Cerebellar nuclear complex (tissue), 1 donor: Measurements from ENCODE around the gene TSPAN18.

ENCODE experiments used
- DNase-seq, 2 experiments: peaks; one replicate each; lab custom pipeline; 2025; lab: John Stamatoyannopoulos, UW

TSPAN18 gene

GRCh38 chr11:44979543-44980399 lies 253.0 kb downstream of the TSPAN18 start:
- no peak for DNase-seq

DNA sequence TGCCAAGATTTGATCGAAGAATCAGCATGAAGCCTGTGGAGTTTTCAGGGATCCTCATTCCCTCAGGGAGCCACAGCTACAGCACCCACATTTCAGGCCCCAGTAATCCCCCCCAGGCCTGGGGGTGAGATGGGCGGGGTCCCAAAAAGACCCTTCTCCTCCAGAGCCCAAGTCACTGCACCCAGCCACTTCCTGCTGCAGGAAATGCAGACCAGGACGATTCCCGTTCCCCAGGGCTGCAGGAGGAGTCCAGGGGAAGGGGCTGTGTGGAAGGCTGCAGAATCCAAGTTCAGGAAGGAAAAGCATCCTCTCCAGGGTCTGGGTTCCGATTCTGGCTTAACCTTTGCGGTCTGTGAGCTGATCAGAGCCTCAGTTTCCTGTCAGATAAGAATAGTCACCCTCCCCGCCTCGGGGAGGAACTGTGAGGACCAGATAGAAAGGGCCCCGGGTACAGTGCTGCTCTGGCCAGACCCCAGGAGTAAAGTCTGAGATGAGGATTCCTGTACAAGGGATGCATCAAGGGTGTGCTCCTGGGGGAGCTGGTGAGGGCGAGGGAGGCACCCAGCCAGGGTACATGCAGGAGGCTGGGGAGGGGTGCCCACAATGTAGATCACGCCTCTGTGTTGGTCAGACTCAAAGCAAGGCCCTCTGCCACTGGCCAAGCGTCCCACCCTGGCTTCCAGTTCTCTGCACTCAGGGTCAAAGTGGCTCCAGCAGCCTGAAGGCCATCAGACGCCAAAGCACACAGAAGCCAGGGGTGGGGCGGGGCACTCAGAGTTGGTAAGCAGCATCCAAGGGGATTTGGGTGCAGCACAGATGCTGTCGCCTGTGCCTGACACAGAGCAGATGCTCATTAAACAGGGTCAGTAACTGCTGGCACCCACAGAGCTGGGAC lies 254.0 kb downstream of the TSPAN18 start:
- DNase-seq, result no peak
